Endothelial cell (in vitro differentiated cells): Measurements from ENCODE around the gene VPS41. TPM values are rescaled to one million over a fixed set of nuclear protein-coding genes. Genes with fewer than 3 reads are reported as not detected.

ENCODE experiments used
- DNase-seq: peaks from one replicate; pipeline ENCODE4 v3.0.0; 2021; ENCODE audit warnings: low spot score
- H3K27ac Mint-ChIP-seq: one replicate; pipeline ENCODE4 v1.8.0; 2021; ENCODE audit warnings: mixed read lengths, inconsistent platforms; ENCODE audit not compliant: unreplicated experiment
- H3K27me3 Mint-ChIP-seq: one replicate; pipeline ENCODE4 v1.8.0; 2021; ENCODE audit warnings: mild to moderate bottlenecking, moderate library complexity, mixed read lengths, inconsistent platforms; ENCODE audit not compliant: unreplicated experiment
- H3K36me3 Mint-ChIP-seq: one replicate; pipeline ENCODE4 v1.8.0; 2021; ENCODE audit warnings: mild to moderate bottlenecking, low read depth, mixed read lengths, inconsistent platforms; ENCODE audit not compliant: unreplicated experiment
- H3K4me1 Mint-ChIP-seq: one replicate; pipeline ENCODE4 v1.8.0; 2021; ENCODE audit warnings: mild to moderate bottlenecking, mixed read lengths, inconsistent platforms; ENCODE audit not compliant: unreplicated experiment
- H3K4me3 Mint-ChIP-seq: one replicate; pipeline ENCODE4 v1.8.0; 2021; ENCODE audit warnings: mild to moderate bottlenecking, mixed read lengths, inconsistent platforms; ENCODE audit not compliant: unreplicated experiment
- H3K9me3 Mint-ChIP-seq: one replicate; pipeline ENCODE4 v1.8.0; 2021; ENCODE audit warnings: mixed read lengths, inconsistent platforms; ENCODE audit not compliant: unreplicated experiment
- CTCF ChIP-seq: fragments of 200-600 bp; sonication (generic); IDR thresholded peaks from one replicate; pipeline ENCODE4 v1.5.0; 2021; ENCODE audit warnings: antibody characterized with exemption; ENCODE audit not compliant: unreplicated experiment
- total RNA-seq: library from RNA; stranded (reverse); fragmentation: NEBNext Ultra II Directional; extraction: Animal tissue kit (Norgen Biotek cat#: 25700); gene quantifications from one replicate; pipeline ENCODE4 v1.2.1, GENCODE V29; 2021; ENCODE audit not compliant: unreplicated experiment

VPS41 gene
- total RNA-seq, 1 donor from 2014 or later, result 104 TPM

DNA sequence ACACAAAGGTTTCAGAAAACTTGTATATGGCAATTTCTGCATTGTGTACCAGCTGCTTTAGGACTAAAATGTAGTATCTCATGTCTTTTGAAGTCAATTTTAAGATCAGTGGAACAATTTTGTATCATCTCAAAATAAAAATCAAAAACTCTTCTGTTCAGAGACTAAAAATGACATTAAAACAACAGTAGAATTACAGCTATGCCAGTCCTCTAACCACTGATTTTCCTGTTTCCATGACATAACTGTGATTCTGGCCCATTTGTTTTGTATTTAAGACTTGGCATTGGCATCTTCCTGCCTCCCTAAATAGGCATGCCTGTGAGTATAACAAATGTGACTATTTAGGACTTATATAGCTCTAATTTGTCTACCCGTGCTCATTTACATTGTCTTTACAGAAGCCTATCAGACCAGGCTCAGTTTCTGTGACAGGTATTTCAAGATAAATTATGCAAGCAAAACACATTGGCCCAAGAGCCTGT, 29.1 kb upstream of the VPS41 start:
- Mint-ChIP-seq H3K27me3 (no peaks in the 10 kb centered on the region), H3K9me3 (no peaks in the 10 kb centered on the region), H3K27ac (no peak overlapping the region), H3K36me3 (no peaks in the 10 kb centered on the region), H3K4me1 (no peaks in the 10 kb centered on the region), H3K4me3 (no peak overlapping the region)
- DNase-seq, result no peak
- TF ChIP-seq CTCF, result no peak

GRCh38 chr7:38936641-38937040, 27.6 kb upstream of the VPS41 start:
- no peak for DNase-seq
- no peaks in the 10 kb centered on the region for H3K9me3 Mint-ChIP-seq
- H3K27ac Mint-ChIP-seq, result no peak overlapping the region
- H3K4me1 Mint-ChIP-seq, result no peaks in the 10 kb centered on the region
- H3K27me3 Mint-ChIP-seq, result no peaks in the 10 kb centered on the region
- H3K36me3 Mint-ChIP-seq, result no peaks in the 10 kb centered on the region
- no peak overlapping the region for H3K4me3 Mint-ChIP-seq
- TF ChIP-seq CTCF, result no peak

- Mint-ChIP-seq H3K4me3 (no peak overlapping the region), H3K27me3 (no peaks in the 10 kb centered on the region), H3K4me1 (no peaks in the 10 kb centered on the region), H3K36me3 (no peaks in the 10 kb centered on the region), H3K9me3 (no peaks in the 10 kb centered on the region), H3K27ac (no peak overlapping the region)
- no peak for TF ChIP-seq CTCF
- no peak for DNase-seq
Measured at GRCh38 chr7:38934536-38934935, 25.5 kb upstream of the VPS41 start.

DNA sequence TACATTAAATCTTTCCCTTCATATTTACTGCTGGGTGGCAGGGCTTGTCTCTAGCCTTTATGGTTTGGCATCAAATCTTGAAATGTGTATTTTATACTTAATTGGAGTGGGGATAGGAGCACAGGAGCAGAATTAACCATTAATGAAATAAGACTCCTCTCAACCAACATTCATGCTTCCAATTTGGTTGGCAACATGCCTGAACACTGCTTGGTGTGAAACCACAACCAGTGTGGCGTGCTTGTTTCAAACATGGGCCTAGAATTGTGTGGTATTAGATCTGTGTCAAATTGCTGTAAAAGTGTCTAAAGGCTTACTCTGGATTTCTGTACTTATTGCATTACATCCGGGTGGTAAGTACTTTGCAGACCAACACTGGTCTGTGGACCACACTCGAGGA, 25.1 kb upstream of the VPS41 start:
- Mint-ChIP-seq H3K27me3 (no peaks in the 10 kb centered on the region), H3K4me1 (no peaks in the 10 kb centered on the region), H3K27ac (no peak overlapping the region), H3K36me3 (no peaks in the 10 kb centered on the region), H3K4me3 (no peak overlapping the region), H3K9me3 (no peaks in the 10 kb centered on the region)
- no peak for TF ChIP-seq CTCF
- no peak for DNase-seq

DNA sequence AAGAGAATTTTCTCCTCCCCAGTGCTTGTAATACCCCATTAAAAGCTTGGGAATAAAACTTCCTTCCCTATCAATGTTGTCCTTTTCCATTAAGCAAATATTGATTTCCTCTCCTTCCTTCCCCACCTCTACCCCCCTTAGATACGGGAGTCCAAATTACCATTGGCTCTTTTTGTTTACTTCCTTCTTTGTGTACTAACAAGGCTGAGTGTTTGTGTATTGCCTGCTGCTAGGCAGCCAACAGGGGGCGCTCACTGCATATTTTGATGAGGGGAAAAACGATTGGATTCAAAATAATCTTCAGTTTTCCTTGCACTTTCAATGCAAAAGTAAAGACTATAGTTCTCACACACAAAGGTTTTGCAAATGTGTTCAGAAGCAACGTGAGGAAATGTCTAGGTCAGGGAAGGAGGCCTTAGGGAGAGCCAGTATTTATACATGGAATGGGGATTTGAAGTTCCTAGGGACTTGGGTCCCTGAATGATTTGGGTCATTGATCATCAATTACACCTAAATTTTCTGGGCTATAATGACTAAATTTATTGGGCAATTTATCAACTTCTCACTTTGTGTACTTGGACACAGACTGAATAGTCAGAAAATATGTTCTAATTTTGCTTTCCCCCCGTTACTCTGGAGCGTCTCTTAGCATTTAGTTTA, 23.6 kb upstream of the VPS41 start:
- Mint-ChIP-seq H3K27ac (peak overlapping the region; percentile 26), H3K27me3 (no peaks in the 10 kb centered on the region), H3K4me3 (no peak overlapping the region), H3K4me1 (no peaks in the 10 kb centered on the region), H3K36me3 (no peaks in the 10 kb centered on the region), H3K9me3 (no peaks in the 10 kb centered on the region)
- DNase-seq, result peak; percentile 76
- TF ChIP-seq CTCF, result peak; percentile 95
